Inflammatory macrophage treated with lipopolysaccharide for 1 hour (primary cell): Measurements from ENCODE around the gene SLC7A10.
A peak's percentile ranks its signal among the peaks of the same experiment; 100 is the strongest.
"Not testable (repeated sequence)": the region's sequence is repeated elsewhere in the genome, so short reads cannot be mapped to it uniquely, and the experiment has no call there.

Experiments
- DNase-seq, 2 donors: peaks; one replicate each; pipeline ENCODE4 v3.0.0-alpha.2; 2020 to 2022

SLC7A10 gene

DNA sequence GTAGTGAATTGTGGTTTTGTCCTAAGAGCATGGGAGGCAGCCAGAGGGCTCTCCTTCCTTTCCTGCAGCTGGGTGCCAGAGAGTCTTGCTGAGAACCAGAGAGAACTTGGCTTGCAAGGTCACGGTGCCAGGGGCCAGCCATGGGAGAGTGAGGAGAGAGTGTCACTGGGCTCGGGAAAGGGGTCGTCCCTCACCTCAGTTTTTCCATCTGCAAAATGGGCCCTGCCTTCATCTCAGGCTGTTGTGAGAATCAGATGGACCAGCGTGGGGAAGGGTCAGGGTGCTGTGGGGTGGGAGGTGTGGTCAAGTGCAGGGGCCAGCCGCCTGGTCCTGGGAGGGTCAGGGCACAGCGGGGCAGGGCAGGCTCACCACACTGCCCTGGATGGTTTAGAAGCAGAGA is 24.2 kb downstream of the SLC7A10 start:
- no peak for DNase-seq

GRCh38 chr19:33199441-33200265 is 26.0 kb downstream of the SLC7A10 start:
- no peak for DNase-seq

GRCh38 chr19:33198169-33198568 is 27.5 kb downstream of the SLC7A10 start:
- DNase-seq, result no peak

GRCh38 chr19:33197591-33198000 is 28.1 kb downstream of the SLC7A10 start:
- no peak for DNase-seq

GRCh38 chr19:33196446-33197193 is 29.0 kb downstream of the SLC7A10 start:
- DNase-seq, result no peak

DNA sequence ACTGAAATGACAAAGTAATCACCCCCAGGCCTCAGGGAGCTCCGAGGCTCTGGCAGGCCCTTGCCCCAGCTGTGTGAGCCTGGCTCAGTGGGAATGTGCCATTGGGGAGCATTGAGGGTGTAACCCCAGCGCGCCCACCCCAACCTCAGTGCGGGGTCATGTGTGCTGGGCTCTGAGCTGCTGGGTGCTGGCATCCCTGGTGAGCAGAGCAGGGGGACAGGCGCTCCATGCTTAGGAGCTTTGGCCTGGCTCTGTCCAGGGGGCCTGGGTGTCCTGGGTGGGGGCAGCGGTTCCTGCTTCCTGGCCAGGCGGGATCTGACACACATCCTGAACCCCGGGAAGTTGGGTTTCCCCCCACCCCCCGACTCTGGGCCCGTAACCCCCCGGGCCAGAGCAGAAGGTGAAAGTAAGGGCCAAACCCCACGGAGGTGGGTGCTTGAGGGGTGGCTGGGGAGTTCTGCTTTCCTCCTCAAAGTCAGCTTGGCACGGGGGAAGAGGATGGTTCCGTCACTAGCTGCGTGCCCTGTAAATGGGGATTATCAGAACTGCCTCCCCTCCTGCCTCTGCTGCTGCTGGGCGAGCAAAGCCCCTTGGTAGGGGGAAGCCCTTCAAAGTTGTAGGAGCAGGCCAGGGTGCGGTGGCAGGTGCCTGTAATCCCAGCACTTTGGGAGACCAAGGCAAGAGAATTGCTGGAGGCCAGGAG is 29.9 kb downstream of the SLC7A10 start:
- DNase-seq, result no peak

DNA sequence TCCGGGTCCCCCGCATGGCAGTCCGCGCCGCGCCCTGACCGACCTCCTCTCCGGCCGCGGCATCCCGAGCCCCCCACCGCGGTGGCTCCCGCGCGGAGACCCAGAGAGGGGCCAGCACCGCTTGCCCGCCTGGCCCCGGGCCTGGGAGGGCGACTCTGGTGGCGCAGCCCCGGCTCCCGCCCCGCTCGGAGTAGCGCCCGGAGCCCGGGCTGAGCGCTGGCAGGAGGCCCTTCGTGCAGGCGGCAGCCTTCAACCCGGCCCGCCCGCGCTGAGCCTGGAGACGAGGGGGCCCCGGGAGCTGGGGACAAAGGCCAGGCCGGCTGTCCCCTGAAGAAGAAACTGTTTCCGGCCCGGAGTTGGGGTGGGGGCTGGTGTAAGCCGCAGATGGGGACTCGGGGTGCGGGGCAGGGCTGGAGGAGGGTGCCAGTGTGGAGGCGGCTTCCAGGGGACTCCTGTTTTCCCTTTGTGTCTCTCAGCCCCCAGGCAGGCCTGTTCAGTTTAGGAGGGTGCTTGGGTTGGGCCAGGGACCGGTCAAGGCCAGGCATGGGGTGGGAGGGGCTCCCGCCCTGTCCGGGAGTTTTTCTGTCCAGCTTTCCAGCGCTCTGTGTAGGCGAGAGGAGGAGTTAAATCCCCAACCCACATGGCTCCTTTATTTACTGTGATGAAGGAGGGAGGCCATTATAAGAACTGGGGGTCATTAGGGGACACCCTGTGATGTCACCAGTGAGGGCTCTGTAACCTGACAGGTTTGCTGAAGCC is 30.6 kb downstream of the SLC7A10 start:
- peak; percentile 23 to 48 for DNase-seq

- DNase-seq, result peak in 1 of 2 donors; percentile 20
Measured at GRCh38 chr19:33194532-33194885, 31.1 kb downstream of the SLC7A10 start.

DNA sequence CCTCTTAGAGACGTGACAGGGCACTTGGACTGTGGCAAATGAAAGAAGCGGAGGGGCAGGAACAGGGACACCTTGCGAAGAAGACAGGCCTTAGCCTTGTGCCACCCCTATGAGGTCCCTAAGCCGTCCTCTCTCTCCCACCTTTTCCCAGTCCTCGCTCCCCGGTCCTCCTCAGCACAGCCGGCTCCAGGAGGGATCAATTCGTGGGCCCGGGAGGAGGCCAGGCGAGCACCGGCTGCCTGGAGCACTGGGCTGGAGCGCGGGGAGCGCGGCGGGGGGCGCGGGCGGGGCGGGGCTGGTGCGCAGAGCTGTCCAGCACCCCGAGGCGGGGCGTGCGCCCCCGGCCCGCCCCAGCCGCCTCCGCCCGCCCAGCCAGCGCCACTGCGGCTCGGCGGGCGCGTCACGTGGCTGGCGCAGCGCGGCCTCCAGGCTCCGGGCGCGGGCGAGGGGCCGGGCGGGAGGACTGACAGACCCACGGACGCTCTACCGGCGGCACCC is 31.7 kb downstream of the SLC7A10 start, which contains the start of gene LRP3:
Gene LRP3, plus strand, starts transcription at position 466 of the 498 bp plus-strand sequence. CDS start 456 bp downstream, outside the sequence.
- DNase-seq, result no peak

DNA sequence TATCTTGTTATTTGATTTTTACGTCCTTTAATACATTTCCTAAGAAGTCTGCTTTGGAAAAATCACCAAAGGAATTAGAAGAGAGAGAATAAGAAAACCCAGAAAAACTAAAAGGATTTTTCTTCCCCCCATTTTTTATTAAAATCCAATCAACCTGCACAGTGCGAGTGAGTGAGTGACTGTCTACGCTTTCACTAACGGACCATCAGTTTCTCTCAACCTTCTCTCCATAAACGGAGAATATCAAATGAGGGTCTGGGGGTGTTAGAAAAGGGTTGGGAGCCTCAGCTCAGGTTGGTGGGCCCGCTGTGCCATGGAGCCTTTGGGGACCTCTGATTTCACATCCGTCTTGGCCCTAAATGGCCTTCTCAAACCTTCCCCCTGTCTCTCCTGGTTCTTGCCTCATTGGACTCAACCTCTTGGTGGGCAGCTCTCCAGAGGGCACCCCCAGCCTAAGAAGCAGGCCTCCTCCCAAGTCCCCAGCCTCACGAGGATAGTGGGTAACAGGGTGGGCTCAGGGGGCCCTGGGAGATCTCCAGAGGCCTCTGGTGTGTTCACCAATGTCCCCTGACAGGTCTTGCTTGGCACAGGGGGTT is 32.3 kb downstream of the SLC7A10 start:
- no peak for DNase-seq

DNA sequence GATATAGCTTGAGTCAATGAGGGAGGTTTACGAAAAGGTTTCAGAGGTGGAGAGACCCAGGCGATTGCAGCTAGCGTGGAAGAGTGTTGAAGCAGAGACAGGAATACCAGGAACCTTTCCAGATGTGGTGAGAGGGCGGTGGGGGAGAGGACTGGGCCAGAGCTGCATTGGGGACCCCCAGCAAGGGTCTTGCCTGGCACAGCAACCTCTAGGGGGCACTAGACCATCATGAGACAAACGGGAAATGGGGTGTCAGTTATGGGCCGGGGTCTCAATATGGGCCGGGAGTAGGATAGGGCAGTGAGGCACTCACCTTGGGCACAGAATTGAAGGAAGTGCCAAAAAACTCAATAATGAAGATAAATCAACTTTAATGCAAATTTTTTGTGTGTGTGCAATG is 33.6 kb downstream of the SLC7A10 start:
- no peak for DNase-seq

- DNase-seq, result no peak
Measured at GRCh38 chr19:33191501-33191900, 34.1 kb downstream of the SLC7A10 start.

DNA sequence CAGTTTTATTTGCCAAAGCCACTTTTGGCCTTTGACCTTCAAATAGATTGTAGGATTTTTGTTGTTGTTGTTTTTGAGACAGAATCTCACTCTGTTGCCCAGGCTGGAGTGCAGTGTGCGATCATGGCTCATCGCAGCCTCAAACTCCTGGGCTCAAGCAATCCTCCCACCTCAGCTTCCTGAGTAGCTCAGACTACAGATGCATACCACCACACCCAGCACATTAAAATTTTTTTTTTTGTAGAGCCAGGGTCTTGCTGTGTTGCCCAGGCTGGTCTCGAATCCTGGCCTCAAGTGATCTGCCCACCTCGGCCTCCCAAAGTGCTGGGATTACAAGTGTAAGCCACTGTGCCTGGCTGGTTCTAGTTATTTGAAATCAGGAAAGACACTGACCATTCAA is 34.6 kb downstream of the SLC7A10 start:
- not testable (repeated sequence) for DNase-seq

DNA sequence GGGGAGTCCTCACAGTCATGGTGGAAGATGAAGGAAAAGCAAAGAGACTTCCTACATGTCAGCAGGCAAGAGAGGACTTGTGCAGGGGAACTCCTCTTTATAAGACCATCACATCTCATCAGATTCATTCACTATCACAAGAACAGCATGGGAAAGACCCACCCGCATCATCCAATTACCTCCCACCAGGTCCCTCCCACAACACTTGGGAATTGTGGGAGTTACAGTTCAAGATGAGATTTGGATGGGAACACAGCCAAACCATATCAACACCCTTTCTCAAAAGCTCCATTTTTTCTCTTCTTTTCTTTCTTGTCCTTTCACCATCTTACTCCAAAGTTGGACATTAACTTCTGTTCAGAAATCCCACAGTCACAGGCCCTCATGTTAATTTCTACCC is 36.2 kb downstream of the SLC7A10 start:
- DNase-seq, result no peak

DNA sequence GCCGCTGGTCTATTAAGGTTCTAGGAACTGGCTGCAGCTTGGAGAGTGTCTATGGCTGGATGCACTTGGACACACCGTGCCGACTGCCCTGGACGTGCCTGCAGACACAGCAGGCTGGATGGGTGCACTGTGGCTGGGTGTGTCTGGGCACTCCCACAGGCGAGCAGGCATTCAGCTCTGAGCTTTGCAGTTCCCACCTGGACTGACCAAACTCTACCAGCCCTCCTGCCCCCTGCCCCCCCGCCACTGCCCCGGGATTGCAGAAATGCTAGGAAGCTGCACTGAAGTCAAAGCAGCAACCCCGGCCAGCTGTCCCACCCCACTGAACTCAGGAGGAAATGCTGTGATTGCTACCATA is 38.5 kb downstream of the SLC7A10 start:
- DNase-seq, result no peak

DNA sequence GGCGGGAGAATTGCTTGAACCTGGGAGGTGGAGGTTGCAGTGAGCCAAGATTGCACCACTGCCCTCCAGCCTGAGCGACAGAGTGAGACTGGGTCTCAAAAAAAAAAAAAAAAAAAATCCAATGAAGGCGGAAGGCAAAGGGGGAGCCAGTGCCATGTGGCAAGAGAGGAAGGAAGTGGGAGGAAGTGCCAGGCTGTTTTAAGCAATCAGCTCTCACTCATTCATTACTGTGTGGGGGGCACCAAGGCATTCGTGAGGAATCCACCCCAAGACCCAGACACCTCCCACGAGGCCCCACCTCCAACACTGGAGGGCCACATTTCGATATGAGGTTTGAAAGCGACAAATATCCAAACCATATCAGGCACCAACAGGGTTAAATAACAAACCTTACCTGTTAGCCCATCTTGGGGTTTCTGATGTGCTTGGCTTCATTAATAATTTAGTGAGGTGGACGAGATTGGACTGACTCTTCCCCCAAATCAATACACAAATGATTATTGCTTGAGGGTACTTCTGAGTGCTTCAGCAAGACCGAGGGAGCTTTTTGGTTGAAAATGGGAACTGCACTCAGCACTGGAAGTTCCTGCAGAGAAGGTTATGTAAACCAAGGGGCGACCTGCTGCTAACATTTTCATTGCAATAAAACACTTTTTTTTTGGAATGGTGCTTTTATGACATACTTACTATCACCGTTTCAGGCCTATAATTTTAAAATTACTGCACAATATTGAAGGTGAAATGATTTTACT is 39.0 kb downstream of the SLC7A10 start:
- peak; percentile 60 to 84 for DNase-seq

DNA sequence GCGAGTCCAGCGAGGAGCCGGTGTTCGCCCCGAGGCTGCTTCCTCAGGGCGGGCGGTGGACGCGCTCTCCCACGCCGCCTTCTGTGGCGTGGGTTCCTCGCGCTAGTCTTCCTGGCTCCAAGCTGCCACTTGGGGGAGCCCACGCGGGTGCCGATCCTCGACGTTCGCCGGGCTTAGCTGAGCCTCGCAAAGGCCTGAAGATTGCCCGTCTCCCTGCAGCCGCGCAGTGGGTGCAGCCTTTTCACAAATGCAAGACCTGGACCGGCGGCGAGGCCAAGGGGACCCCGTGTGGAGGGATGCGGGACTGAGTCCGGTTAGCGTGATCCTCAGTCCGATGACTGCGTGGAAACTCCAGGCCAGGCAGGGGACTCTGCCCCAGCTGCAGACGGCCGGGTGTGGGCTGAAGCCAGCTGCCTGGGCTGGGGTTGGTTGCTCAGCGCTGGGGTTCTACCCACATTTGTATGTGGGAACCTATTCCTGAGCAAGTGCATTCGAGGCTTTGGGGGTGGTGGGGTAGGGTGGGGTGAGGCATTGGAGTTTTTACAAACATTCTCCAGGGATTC is 48.2 kb downstream of the SLC7A10 start:
- DNase-seq, result peak; percentile 87 to 98

DNA sequence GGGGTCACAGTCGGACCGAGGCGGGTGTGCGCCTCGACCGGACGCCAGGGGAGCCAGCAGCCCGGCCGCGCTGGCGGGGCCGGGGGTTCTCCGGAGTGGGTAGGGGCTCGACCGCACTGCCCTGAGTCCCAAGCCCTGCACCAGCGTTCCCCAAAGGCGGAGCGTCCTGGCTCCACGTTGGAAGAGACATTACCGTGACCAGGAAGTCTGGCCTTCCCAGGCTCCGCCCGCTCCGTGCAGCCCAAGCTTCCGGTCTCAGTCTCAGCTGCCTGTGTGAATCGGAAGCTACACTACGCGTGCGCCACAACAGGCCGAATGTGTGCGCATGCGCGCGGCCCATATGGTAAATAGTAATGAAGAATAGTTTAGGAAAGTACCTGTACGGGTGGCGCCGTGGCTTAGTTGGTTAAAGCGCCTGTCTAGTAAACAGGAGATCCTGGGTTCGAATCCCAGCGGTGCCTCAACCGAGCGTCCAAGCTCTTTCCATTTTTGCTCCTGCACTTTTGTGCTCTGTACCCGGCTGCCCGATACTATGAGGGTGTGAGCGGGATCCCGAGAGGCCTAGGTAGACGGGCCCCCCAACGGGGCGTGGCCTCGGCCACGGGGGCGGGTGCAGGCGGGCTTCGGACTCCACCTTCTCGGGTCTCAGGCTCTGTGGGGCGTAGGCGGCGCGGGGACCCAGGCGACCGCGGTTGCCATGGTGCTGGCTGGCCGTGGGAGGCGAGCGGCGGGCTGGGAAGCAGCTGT is 48.8 kb downstream of the SLC7A10 start:
- DNase-seq, result peak; percentile 98 to 100

DNA sequence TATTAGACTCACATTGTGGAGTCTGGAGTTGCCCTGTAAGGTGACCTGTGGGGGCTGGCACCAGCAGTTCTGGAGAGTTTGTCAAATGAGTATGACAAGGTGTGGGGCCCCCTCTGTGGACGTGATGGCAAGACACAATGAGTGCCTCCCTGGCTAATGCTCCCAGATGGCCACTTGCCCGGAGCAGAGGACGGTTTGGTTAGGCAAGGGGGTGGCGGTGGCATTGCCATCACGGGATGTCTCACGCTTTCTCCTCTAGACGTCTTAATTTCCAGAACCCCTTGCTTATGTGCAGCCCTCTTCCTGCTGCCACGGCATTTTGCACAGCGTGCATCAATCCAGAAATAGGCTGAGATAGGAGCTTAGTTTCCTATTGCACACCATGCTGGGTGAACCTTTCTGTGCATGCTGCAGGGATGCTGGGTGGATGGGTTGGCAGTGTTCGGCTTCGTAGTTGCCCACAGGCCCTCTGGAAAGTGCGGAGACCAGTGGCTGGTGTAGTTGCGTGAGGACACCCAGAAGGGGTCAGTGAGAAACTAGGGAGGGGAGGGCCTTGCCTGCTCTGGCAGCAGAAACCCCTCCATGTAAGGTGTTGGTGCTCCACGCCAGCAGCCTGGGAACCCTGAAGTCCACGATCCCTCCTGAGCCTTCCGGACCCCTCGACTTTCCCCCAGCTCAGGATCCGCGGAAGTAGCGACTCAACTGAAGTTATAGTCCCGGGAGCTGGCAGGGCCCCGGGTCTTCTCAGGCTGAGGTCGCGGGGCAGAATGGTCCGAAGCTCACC is 49.6 kb downstream of the SLC7A10 start:
- DNase-seq, result no peak
